Thymus (tissue), 11 donors: Measurements from ENCODE around the gene PRODH. TPM values are rescaled to one million over a fixed set of nuclear protein-coding genes. Genes with fewer than 3 reads are reported as not detected.
"Not testable (repeated sequence)": the region's sequence is repeated elsewhere in the genome, so short reads cannot be mapped to it uniquely, and the experiment has no call there.

Source experiments
- DNase-seq, 9 donors: peaks; one replicate each; pipeline ENCODE4 v3.0.0-alpha.2; 2013; ENCODE audit warnings: low spot score in 9 of 9, low read depth in 6 of 9, missing footprints in 1 of 9
- H3K27ac ChIP-seq, 2 donors: one replicate each; pipeline ENCODE4 v1.5.1; 2013; ENCODE audit warnings: control low read depth in 1 of 2, low read depth in 1 of 2, low read length in 1 of 2, mild to moderate bottlenecking in 1 of 2, moderate library complexity in 1 of 2
- H3K27me3 ChIP-seq, 2 donors: one replicate each; pipeline ENCODE4 v1.5.1; 2013; ENCODE audit warnings: low read length in 1 of 2; ENCODE audit not compliant: control insufficient read depth in 2 of 2, insufficient read depth in 1 of 2
- H3K36me3 ChIP-seq, 2 donors: one replicate each; pipeline ENCODE4 v1.5.1; 2013; ENCODE audit warnings: low read length in 1 of 2, mild to moderate bottlenecking in 1 of 2, moderate library complexity in 1 of 2; ENCODE audit not compliant: control insufficient read depth in 2 of 2, insufficient read depth in 2 of 2
- H3K4me1 ChIP-seq, 2 donors: one replicate each; pipeline ENCODE4 v1.5.1; 2013; ENCODE audit warnings: low read length in 2 of 2; ENCODE audit not compliant: control insufficient read depth in 2 of 2, insufficient read depth in 2 of 2
- H3K4me3 ChIP-seq, 2 donors: one replicate each; pipeline ENCODE4 v1.5.1; 2013; ENCODE audit warnings: low read length in 2 of 2, control low read depth in 1 of 2, mild to moderate bottlenecking in 1 of 2
- H3K9me3 ChIP-seq, 2 donors: one replicate each; pipeline ENCODE4 v1.5.1; 2013; ENCODE audit warnings: low read length in 1 of 2, mild to moderate bottlenecking in 1 of 2; ENCODE audit not compliant: control insufficient read depth in 2 of 2, insufficient read depth in 1 of 2
- WGBS: extraction: QIAGEN DNeasy Blood & Tissue Kit; methylation state at CpG from one replicate; pipeline ENCODE4 v1.1.7; 2013; 5-methylcytosine and 5-hydroxymethylcytosine counted together
- polyA plus RNA-seq: library from polyadenylated mRNA; stranded (reverse); fragments of 200-250 nt; gene quantifications from one replicate; pipeline ENCODE4 v1.2.3, GENCODE V29; 2013
- total RNA-seq: library from RNA; stranded (reverse); fragments of 120-200 nt; gene quantifications from one replicate; pipeline ENCODE4 v1.2.4, GENCODE V29; 2013
- donor health status: healthy.

PRODH gene
- total and polyA plus RNA-seq, 2 donors: 2.9 to 3.3 TPM

- H3K4me1 ChIP-seq: no peaks in the 10 kb centered on the region
- H3K27ac ChIP-seq: no peak overlapping the region
- no peaks in the 10 kb centered on the region for H3K27me3 ChIP-seq
- DNase-seq: no peak
- H3K4me3 ChIP-seq: no peak overlapping the region
- no CpG with 5 or more reads among the region's 20 CpGs for WGBS
- no peaks in the 10 kb centered on the region for H3K36me3 ChIP-seq
- no peaks in the 10 kb centered on the region for H3K9me3 ChIP-seq
These were observed 10.6 kb downstream of the PRODH start for GRCh38 chr22:18925368-18926064.

GRCh38 chr22:18920257-18920902 lies 15.7 kb downstream of the PRODH start:
- no CpG with 5 or more reads among the region's 12 CpGs for WGBS
- not testable (repeated sequence) for H3K27ac ChIP-seq, H3K27me3 ChIP-seq, H3K36me3 ChIP-seq, H3K9me3 ChIP-seq, H3K4me3 ChIP-seq, H3K4me1 ChIP-seq, DNase-seq

- H3K9me3 ChIP-seq, DNase-seq, H3K36me3 ChIP-seq, H3K27ac ChIP-seq, H3K4me1 ChIP-seq, H3K27me3 ChIP-seq, H3K4me3 ChIP-seq: not testable (repeated sequence)
- WGBS: 87% methylated on average over 1 of the region's 3 CpGs
These were observed 18.3 kb downstream of the PRODH start for GRCh38 chr22:18917818-18918217.

- not testable (repeated sequence) for H3K4me3 ChIP-seq, H3K9me3 ChIP-seq
- no CpG with 5 or more reads among the region's 9 CpGs for WGBS
These were observed 20.5 kb downstream of the PRODH start for GRCh38 chr22:18915550-18915949.

GRCh38 chr22:18914558-18914957 lies 21.5 kb downstream of the PRODH start:
- not testable (repeated sequence) for H3K4me3 ChIP-seq, DNase-seq, H3K27me3 ChIP-seq, H3K4me1 ChIP-seq, H3K36me3 ChIP-seq, H3K9me3 ChIP-seq, H3K27ac ChIP-seq
- WGBS: no CpG with 5 or more reads among the region's 10 CpGs

More at GRCh38 chr22:18915550-18915949, 20.5 kb downstream of the PRODH start:
- H3K27me3 ChIP-seq, DNase-seq, H3K27ac ChIP-seq, H3K4me1 ChIP-seq, H3K36me3 ChIP-seq: not testable (repeated sequence)

- no CpG with 5 or more reads among the region's 10 CpGs for WGBS
- not testable (repeated sequence) for H3K27me3 ChIP-seq, H3K27ac ChIP-seq, H3K4me1 ChIP-seq, H3K9me3 ChIP-seq, H3K36me3 ChIP-seq, H3K4me3 ChIP-seq, DNase-seq
These were observed 23.7 kb downstream of the PRODH start for GRCh38 chr22:18912264-18912946.

GRCh38 chr22:18911535-18911934 lies 24.6 kb downstream of the PRODH start:
- H3K4me1 ChIP-seq, H3K27ac ChIP-seq, DNase-seq, H3K4me3 ChIP-seq, H3K9me3 ChIP-seq, H3K27me3 ChIP-seq, H3K36me3 ChIP-seq: not testable (repeated sequence)
- WGBS: no CpG with 5 or more reads among the region's 2 CpGs

- no peak for DNase-seq
- Histone ChIP-seq H3K27me3 (no peaks in the 10 kb centered on the region), H3K4me3 (no peak overlapping the region), H3K27ac (no peak overlapping the region), H3K36me3 (no peaks in the 10 kb centered on the region), H3K4me1 (no peaks in the 10 kb centered on the region), H3K9me3 (no peaks in the 10 kb centered on the region)
- 100% methylated on average over 3 of the region's 5 CpGs for WGBS
These were observed 26.5 kb downstream of the PRODH start for GRCh38 chr22:18909556-18909955.

- H3K36me3 ChIP-seq: no peaks in the 10 kb centered on the region
- no peak for DNase-seq
- 43% methylated on average over 7 of the region's 13 CpGs for WGBS
These were observed 29.2 kb downstream of the PRODH start for GRCh38 chr22:18906896-18907295.

More at GRCh38 chr22:18906896-18907295, 29.2 kb downstream of the PRODH start:
- Histone ChIP-seq H3K27ac (no peak overlapping the region), H3K9me3 (no peaks in the 10 kb centered on the region), H3K4me1 (no peaks in the 10 kb centered on the region), H3K4me3 (no peak overlapping the region), H3K27me3 (no peaks in the 10 kb centered on the region)
